GM12864 (cell line): ENCODE results near the gene CELF2.

ENCODE experiments used
- DNase-seq: peaks from one replicate; pipeline ENCODE4 v3.0.0-alpha.2; 2011; ENCODE audit warnings: low read depth
- H3K4me3 ChIP-seq: 2 replicates; pipeline ENCODE4 v1.5.1; 2011; ENCODE audit warnings: mild to moderate bottlenecking, low read depth, low read length, control low read depth
- CTCF ChIP-seq: IDR thresholded peaks from 2 replicates; pipeline ENCODE4 v1.5.1; 2011; ENCODE audit warnings: low read depth, mild to moderate bottlenecking, moderate library complexity, low read length, control low read depth, inconsistent platforms; ENCODE audit errors: missing control alignments

The CELF2 gene

GRCh38 chr10:11057018-11057417, 39.3 kb downstream of the CELF2 start:
- DNase-seq, result no peak
- H3K4me3 ChIP-seq, result no peak overlapping the region
- TF ChIP-seq CTCF, result no peak

DNA sequence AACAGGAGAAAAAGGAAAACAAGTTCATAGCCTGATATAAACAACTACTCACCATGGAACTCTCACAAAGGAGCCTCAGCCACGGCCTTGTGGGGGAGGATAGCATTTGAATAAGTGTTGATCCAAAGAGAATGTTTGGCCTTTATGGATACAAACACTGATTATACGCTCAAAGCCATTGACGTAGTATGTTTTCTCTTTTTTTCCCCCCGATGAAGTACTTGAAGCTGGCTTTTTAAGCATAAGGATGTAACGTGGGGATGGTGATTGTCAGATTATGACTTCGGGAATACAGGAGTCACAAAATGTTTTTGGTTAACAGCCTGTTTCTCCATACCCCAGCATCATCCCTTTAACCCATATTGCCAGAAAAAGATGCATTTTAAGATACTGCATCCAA, 39.8 kb downstream of the CELF2 start:
- DNase-seq, result no peak
- TF ChIP-seq CTCF, result no peak
- no peak overlapping the region for H3K4me3 ChIP-seq

DNA sequence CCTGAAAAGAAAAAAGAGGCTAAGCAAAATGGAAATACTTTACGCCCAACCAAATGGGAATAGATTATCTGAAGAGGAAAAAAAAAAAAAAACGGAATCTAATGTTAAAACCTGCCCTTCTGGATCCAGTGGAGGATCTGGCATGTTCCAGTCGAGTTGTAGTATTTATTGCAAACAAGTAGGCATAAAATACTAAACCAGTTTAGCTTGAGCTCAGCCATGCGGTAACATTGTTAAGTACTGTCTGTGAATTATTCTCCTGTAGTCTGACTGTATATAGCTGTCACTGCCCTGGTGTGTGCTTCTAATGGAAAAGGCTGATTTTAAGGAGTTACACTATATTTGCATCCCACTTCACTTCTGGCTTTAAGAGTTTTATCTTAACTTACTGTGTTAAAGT, 40.3 kb downstream of the CELF2 start:
- no peak overlapping the region for H3K4me3 ChIP-seq
- DNase-seq, result no peak
- TF ChIP-seq CTCF, result no peak

DNA sequence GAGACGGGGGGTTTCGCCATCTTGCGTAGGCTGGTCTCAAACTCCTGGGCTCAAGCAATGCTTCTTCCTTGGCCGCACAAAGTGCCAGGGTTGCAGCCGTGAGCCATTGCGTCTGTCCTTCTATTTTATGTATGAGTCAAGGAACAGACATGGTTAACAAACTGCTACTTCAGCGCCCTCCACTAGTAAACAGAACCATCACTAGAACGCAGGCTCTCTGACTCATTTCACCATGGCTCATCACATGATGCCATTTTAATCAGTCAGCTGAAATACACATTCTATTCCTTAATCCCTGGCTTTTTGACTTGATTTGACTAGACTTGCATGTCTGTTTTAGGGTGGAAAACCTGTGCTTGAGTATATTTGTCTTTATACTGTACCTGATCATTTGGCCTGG, 41.3 kb downstream of the CELF2 start:
- no peak for TF ChIP-seq CTCF
- no peak overlapping the region for H3K4me3 ChIP-seq
- DNase-seq, result no peak

GRCh38 chr10:11063856-11064255, 46.2 kb downstream of the CELF2 start:
- no peak for TF ChIP-seq CTCF
- H3K4me3 ChIP-seq, result no peak overlapping the region
- no peak for DNase-seq

- no peak for TF ChIP-seq CTCF
- no peak overlapping the region for H3K4me3 ChIP-seq
- no peak for DNase-seq
These were observed 47.2 kb downstream of the CELF2 start for GRCh38 chr10:11064832-11065231.

GRCh38 chr10:11065567-11065966, 47.9 kb downstream of the CELF2 start:
- no peak for TF ChIP-seq CTCF
- no peak overlapping the region for H3K4me3 ChIP-seq
- no peak for DNase-seq
